Measurements from ENCODE around the gene INO80E.

The INO80E gene

DNA sequence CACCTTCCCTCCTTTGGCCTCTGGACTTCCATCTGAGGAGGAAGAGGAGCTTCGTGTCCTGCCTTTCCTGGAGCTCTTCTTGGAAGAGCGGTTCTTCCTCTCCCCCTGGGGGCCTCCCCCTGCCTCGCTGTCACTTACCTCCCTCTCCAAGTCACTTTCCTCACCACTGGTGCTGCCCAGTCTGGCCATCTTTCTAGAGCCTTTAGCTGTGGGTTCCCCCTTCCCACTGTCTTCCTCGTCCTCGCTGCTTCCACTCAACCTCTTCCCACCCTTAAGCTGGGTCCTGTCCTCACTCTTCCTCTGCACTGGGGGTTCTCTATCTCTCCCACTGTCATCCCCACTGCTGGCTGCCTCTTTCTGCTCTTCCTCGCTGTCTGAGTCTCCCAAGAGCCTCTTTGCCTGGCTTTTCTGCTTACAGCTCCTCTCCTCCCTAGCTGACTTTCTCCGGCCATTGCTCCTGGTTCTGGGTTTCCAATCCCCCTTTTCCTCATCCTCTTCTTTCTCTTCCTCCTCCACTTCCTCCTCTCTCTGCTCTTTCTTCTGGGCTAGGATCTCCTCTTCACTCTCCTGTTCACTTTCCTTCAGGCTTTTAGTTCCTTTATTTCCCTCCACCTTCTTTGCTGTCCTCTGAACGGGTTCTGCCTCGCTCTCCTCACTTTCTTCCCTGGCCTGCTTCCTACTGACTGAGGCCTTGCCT, 2.0 kb upstream of the INO80E start:
- DNase-seq: no peak

DNA sequence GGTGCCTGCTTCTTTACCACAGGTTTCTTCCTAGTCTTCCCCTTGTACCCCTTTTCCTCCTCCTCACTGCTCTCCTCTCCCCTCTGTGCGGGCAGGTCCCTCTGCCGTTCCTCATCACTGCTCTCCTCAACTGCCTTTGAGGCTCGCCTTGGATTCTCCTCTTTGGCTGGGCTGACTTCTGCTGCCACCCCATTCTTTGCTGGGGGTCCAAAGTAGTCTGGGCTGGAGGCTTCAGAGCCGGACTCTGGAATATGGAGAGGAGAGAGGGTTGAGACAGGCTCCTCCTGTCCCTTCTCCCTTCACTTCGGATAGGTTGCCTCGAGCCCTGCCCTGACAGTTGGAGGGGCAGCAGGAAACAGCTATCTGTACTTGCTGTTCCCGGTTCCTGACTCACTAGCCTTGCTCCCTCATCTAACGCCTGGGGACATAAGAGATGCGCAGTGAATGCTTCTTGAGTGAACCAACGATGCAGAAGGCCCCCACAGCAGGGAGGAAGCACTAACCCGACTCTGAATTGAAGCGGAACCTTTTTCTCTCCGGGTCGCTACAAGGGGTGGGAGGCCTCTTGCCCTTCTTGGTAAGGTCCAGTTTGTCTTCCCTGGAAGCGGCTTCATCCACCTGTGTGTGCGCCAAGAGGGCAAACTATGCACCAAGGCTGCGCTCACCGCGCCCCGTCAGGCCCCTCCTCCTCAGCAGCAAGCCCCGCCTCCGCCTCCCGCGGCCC, 1.3 kb upstream of the INO80E start:
- DNase-seq: no peak

DNA sequence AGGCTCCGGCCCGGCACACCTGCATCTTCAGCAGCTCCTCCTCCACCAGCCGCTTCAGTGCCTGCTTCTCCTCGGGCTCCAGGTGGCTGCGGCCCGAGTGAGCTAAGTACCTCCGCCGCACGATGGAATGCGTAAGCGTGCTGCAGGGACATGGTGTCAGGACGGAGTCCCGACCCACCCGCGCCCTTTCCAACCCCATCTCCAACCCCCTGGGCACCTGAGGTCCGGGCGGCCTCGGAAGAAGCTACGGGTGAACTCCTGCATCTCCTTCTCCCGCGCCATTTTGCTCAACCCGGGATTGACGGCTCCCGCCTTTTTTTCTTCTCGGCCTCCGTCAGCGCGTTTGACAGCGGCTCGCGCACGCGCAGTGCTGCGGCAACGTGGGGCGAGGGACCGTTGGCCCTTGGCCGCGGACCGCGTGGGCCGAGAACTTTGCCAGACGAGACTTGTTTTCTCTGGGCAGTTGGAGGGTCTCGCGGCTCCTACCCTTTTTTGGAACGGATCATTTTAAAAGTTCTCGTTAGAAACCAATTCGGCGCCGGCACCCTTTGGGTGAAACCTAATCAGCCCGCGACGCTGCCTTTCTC, 624 bp upstream of the INO80E start, which contains the start of gene HIRIP3:
HIRIP3 (minus strand) TSS at position 294 of the 587 bp plus-strand sequence; CDS start at position 282, 12 bp downstream.
- DNase-seq: peak; percentile 83

DNA sequence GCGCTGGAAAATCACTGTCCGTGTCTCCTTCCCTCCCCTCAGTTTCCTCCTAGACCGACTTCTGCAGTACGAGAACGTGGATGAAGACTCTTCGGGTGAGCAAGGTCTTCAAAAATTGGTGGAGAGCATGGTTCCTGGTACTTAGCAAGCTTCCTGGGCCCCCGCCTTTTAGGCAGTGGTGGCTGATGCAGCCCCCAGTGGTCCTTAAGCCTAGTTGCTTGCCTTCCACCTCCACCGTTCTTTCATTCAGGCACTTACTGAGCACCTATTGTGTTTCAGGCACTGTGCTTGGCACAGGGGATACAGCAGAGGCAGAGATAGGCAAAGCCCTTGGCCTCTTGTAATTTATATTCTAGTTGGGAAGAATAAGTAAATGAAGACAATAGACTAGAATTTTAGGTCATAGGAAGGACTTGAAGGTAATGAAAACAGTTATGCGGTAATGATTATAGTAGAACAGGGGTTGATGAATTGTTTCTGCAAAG, 767 bp downstream of the INO80E start:
- DNase-seq: no peak

DNA sequence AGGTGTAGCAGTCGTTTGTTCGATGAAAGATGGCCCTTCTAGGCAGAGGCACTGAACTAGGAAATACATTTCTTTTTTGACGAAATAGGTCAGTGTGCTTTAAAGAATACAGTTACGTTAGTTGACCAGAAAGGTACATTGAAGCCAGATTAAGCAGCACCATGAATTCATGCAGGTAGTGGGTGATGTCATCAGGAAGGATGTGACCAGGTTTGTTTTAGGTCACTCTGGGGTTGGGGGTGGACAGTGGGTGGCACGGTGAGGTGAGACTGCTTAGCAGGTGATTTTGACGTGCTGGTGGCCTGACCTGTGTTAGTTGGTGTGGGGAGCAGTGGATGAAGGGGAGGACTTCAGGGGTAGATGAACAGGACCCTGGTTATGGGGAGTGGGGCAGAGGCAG, 3.6 kb downstream of the INO80E start:
- DNase-seq: no peak

DNA sequence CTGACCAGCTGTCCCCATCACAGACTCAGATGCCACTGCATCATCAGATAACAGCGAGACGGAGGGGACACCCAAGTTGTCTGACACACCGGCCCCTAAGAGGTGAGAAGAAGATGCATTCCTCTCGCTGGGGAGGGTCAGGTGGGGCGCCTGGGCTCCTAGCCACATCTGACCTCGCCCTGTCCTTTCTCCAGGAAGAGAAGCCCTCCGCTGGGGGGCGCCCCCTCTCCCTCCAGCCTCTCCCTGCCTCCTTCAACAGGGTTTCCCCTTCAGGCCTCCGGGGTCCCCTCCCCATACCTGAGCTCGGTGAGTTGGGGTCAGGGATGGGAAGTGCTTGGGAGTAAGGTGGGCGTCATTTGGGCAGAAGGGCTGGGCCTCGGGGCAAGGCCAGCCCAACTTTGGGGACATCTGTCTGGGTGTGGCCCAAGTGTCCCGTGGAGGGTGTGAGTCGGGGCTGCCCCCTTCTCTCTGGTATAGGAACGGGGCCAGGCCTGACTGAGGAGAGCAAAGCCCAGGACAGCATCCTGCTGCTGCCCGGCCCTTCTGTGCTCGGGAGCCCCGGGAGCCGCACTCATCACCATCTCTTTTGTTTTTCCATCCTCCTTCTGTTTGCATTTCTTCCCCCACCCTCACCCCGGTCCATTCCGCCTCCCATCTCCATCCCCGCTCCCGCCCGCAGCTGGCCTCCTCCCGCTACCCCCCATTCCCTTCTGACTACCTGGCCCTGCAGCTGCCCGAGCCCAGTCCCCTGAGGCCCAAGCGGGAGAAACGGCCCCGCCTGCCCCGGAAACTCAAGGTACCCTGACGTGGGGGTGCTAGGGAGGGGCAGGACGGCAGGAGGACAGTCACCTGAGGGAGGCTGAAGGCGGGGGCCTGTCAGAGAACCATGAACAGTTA, 4.9 kb downstream of the INO80E start:
- DNase-seq: no peak

DNA sequence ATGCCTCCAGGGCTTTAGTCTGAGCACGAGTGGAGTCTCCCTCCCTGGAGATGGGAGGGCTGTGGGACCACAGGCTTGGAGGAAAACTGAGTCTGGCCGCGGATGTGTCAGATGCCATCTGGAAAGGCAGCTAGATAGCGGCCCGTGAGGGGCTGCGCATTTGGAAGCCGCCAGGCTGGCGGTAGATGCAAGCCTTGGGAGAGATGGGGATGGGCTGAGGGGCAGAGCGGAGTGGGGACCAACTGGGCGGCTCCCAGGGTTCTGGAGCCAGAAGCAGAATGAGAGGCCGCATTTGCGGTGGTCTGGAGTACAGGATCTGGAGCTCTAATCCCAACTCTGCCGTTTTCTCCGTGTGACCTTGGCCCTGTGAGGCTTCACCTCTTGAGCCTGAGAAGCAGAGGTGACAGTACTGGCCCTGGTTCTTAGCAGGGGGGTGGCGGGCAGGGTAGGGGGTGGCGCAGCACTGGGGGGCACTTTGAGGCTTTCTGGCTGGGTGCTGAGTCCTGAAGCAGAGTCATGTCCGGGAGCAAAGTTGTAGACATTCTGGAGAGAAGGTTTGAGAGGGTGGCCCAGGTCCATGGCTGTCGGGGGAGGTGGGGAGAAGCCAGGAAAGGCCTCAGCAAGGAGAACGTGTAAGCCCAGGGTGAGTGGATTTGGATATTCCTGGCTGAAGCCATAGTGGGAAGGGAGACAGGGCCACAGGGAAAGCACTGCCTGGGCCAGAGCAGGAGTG, 6.7 kb downstream of the INO80E start:
- no peak for DNase-seq

DNA sequence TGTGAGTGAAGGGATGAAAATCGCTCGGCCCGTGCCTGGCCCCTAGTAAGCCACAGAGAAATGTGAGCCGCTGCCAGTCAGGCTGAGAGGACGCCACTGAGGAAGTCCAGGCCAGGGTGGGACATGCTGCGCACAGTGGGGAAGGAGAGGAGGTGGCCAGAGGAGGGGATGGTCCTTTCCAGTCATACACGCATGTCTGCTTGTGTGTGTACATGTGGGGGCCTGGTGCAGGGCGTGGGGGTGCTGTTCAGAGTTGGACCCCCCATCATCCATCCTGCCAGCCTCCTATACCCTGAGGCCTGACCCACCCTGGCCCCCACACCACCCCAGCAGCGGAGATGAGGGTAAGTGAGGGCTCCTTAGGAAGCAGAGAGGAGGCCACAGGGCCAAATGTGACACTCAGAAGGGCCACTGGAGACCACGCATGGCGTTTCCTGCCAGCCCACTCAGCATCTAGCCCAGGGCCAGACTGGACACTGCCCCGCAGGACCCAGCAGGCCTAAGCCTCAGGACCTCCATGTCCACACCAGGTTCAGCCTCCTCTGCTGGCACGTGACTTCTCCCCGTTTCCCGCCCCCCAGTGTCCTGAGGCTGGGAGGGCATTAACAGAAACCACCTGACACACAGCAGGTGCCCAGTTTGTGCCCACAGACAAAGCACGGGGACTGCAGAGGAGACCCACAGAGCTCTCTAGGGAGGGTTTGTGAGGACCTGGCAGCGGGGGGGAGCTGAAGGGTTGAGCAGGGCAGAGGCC, 7.8 kb downstream of the INO80E start:
- DNase-seq: no peak

DNA sequence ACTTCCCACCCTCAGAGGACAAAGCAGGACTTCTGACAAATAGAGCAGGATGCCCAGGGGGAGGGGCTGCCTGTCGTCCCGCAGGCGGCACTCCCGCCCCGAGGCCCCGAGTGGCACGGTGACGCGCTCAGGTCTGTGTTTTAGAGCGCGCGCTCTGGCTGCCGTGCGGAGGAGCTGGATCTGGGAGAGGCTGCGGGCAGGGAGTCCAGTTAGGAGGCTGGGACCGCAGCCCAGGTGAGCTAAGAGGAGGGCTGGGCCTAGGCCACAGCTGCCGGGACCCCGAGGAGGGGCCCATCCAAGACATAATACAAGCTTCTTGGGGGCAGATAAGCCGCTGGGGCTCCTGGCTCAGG, 8.4 kb downstream of the INO80E start:
- no peak for DNase-seq

DNA sequence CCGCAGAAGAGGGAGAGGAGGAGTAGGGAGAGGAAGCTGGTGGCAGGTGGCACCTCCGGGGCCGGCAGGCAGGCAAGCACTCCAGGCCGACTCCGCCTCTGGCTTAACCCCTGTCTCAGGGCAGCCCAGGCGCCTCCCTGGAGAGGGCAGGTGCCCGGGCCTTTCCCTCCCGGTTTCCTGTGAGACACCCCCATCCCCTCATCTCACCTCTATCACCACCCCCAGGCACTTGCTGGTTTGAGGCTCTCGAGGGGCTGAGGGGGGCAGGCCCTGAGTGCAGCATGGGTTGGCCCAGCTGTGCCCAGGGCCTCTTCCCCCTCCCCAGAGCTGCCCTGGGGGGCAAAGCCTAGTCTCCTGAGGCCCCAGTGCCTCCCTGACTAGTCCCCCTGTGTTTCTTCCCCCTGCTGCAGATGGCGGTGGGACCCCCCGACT, 8.8 kb downstream of the INO80E start:
- DNase-seq: no peak

DNA sequence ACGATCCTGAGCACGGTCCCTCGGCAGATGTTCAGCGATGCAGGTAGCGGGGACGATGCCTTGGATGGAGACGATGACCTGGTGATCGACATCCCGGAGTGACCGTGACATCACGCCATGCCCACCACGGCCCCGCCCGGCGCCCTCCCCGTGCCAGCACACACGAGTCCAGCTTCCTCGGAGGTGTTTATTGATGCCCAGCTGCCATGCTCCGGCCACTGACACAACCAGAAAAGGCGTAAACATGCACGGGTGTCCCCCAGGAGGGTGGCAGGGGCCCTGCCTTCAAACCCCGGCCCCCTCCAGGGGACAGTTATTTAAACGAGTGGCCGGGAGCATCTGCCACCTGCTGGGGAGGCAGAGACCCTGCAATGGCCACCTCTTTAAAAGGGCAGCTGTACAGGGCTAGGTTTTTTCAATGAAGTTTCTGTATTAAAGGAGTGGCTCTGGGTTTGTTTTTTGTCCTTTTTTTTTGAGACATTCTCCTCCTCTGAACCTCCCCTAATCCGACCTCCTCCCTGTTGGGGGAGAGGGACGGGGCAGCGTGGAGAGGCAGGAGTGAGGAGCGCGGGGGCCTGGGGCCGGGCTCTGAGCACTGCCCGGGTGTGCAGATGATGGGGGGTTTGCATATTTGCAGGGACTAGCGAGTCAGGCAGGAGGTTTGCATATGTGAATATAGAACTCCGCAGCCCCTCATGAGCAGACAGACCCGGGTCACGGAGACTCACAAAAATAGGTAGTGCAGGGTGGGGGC, 9.5 kb downstream of the INO80E start:
- DNase-seq: peak; percentile 42

DNA sequence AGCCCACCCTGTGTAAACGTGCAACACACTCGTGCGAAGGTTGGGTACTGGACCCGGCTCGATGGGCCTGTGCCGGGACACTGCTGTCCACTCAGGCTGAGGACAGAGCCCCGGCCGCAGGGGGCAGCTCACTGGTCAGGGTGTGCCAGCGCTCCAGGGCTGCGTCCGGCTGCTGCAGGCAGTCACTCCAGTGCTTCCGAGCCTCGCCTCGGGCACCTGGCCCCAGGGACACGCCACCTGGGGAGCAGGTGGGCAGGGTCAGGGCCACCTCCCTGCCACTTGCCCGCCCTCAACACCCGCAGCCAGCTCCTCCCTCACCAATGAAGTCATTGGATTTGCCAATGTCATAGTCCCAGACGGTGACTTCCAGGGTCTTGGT, 10.0 kb downstream of the INO80E start:
- DNase-seq: no peak

DNA sequence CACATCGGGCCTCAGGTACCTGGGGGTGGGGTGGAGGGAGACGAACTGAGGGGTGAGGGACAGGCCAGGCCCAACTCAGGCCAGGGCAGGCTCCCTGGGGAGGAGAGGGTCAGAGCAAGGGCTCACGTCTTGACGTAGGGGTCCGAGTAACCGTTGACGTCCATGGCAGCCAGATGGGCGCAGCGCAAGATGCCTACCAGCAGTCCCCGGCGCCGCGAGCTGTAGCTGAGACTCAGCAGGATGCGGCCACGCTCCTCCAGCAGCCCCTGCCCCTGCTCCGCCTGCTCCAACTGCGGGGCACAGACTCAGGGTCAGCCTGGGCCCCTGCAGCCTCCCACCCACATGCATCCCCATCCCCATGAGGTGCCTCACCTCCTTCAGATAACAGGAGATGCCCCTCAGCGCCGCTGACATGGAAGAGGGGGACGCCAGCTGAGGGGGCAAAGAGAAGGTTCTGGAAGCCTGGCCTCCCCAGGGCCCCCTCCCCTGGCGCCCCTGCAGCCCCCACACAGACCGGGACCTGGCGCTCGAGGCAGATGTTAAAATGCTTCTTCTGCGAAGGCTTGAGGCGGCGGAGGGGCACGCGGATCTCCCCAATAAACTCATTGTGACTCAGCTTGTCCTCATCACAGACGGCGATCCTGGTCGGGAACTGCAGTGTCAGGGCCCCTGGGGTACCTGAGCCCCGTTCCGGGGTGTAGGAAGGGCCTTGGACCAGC, 10.8 kb downstream of the INO80E start:
- DNase-seq: no peak

DNA sequence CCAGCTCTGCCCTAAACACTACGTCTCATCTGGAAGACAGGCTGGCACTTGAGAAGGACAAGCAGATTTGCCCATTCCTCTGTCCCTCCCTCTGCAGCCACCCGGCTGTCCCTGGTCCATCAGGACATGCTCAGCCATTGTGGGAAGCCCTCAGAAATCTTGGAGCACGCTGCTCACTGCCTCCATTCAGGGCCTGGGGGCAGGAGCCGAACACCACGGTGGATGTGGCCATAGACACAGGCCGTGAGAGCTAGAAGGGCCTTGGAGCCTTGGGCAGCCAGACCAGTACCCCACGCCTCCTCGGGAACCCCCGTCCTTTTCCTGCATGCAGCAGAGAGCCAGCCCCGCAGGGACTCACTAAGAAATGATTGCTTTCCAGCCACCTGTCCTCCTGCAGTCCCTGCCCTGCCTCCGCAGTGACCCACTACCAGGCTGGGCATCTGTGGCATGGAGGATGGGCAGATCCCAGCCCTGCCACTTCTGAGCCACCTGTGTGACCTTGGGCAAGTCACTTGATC, 11.4 kb downstream of the INO80E start:
- DNase-seq: no peak

DNA sequence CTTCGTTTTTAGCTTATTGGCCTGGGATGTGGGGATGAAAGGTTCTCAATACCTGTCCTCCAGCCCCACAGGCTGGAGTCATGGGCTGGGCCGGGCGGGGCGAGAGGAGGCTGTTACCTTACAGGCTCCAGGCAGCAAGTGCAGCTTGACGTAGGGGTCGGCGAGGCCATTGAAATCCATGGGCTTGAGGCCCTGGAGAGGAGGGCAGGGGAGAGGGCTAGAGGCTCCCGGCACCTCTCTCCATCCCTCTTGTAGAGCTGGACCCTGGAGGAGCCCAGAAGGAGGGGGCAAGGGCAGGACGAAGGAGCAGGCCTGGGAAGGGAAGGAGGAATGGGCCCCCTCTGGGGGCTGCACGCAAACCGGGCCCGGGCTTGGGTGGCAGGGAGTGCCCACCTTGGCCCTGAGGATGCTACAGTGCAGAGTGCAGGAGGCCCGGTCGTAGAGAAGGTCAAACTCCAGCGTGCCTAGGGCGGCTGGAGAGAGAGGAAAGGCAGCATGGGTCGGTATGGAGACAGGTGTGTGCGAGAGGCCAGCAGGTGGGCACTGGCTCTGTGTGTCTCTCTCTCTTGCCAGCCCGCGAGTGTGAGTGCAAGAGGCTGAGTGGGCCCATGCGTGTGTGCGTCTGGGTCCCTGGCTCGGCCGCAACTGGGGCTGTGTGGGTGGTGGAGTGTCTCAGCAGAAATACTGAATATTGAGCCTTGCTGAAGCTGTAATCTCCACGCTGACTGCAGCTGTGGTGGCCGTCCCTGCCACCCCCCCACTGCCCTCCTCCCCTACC, 13.2 kb downstream of the INO80E start:
- no peak for DNase-seq

DNA sequence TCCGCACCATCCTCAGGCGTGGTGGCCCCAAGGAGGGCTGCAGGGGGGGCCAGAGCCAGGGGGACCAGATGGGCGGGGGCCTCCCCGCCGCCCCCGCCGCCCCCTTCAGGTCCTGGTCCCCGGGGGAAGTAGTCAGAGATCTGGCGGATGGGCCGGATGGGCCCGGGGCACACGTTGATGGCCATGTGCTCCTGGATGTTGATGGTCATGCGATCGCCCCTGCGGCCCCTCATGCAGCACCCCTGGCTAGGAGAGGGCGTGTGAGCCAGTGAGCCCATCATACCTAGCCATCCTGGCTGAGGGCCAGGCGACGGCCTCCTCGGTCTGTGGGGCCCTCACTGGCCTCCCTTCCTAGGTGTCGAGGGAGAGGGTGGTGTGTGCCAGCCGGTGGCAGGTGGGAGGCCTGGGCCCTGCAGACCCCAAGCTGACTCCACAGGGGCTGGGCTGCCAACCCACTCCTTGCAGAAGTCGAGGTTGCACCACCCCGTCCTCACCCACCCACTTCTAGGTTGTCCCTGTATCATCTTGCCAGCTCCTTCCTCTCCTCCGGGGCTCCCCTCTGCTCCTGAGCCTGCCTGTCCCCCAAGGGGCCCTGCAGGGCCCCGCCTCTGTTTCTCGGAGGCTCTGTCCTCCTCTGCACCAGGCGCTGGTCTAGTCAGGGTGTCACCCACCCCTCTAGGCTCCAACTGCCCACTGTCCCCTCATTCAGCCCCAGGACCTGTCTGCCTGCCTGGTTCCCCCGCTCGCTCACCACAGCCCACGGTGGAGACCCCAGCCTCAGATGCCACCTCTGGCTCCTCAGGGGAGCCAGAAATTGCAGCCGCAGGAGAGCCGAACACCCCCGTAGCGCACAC, 14.2 kb downstream of the INO80E start:
- no peak for DNase-seq

DNA sequence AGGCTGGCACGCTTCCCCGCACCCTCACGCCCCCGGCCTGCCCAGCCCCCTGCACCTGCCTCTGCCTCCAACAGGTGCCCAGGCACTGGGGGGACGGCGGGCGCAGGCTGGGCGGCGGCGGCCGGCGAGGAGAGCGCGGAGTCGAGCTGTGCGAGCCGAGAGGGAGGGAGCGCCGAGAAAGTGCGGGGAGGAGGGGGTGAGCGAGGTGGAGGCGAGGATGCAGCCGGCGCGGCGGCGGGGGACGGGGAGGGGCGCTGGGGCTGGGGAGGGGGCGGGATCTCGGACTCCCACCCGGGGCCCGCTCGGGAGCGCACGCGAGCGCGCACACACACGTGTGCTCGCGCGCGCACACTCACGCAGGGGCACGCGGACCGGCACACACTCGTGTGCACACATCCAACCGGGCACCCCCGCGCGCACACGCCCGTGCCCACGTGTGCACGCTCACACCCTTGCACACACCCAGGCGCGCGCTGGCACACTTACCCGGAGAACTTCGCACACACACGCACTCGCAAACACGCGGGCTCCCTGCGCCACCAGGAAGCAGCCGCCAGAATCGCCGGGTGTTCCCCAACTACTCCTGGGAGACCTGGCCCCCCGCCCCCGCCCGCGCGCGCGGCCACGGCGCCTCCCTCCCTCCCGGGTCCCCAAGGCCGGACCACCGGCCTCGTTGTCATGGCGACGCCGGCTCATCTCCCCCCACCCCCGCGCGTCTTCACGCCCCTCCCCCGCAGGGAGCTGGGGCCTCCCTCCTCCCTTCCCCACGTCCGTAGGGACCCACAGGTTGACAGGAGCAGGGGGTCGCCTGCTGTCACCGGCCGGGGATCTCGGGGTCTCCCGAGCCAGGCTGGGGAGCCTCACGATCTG, 15.0 kb downstream of the INO80E start, which contains the start of gene DOC2A:
DOC2A (minus strand) TSS at position 184 of the 870 bp plus-strand sequence. CDS start 805 bp downstream, outside the sequence.
- DNase-seq: no peak
